Peyer's patch (tissue), 4 donors: Measurements from ENCODE around the gene CLDN6.

Experiments
- POLR2A ChIP-seq, 2 donors: fragments of 450-650 bp; IDR thresholded peaks; one replicate each; pipeline ENCODE4 v1.5.1; 2017; ENCODE audit warnings: antibody characterized with exemption in 2 of 2, mild to moderate bottlenecking in 2 of 2, moderate library complexity in 2 of 2
- TF ChIP-seq, protein P1 (sequence below), 6 experiments: fragments of 450-650 bp in 4 of 6; fragments of 200-600 bp in 2 of 6; sonication (generic) in 1 of 6; IDR thresholded peaks; one replicate each; pipeline ENCODE4 v1.5.1; 2017 to 2019; ENCODE audit warnings: antibody characterized with exemption in 6 of 6, mild to moderate bottlenecking in 3 of 6, moderate library complexity in 1 of 6

DNA sequence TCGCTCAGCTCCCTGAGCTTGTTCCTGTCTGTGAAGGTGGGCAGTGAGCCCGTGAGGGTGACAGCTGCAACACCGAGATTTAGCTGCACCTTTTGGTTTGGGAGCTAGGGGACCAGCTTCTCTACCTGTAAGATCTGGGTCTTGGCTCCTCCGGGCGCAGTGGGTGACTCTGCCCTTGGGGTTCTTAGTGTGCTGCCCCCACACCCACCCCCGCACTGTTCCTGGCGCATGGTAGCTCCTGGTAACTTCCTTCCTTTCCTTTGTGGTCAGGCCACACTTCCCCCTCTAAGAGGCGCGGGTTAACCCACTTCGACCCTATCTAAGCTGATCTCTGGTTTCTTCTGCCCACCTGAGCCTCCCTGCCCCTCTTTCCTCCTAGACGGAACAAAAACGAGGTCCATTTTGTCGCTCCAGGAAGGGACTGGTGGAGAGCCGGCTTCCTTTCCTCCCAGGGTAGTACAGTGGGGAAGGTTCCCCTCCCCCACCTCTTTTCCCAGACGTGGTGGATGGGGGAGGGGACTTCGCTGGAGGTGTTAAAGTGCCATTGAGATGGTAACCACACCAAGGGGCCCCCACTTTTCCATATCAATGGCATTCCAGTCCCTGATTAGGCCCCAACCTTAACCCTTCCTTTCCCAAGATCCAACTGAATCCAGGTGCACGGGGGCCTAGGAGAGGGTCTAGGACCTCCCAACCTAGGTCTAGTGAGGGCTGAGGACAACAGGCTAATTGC, 9.9 kb downstream of the CLDN6 start:
- TF ChIP-seq, protein P1, sequence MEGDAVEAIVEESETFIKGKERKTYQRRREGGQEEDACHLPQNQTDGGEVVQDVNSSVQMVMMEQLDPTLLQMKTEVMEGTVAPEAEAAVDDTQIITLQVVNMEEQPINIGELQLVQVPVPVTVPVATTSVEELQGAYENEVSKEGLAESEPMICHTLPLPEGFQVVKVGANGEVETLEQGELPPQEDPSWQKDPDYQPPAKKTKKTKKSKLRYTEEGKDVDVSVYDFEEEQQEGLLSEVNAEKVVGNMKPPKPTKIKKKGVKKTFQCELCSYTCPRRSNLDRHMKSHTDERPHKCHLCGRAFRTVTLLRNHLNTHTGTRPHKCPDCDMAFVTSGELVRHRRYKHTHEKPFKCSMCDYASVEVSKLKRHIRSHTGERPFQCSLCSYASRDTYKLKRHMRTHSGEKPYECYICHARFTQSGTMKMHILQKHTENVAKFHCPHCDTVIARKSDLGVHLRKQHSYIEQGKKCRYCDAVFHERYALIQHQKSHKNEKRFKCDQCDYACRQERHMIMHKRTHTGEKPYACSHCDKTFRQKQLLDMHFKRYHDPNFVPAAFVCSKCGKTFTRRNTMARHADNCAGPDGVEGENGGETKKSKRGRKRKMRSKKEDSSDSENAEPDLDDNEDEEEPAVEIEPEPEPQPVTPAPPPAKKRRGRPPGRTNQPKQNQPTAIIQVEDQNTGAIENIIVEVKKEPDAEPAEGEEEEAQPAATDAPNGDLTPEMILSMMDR (IDR thresholded peaks at IDR 0.05): no peak
- TF ChIP-seq POLR2A (IDR thresholded peaks at IDR 0.05): no peak
